NCI-H69 (cell line): Measurements from ENCODE around the gene PCK2.

ENCODE experiments used
- DNase-seq: peaks from one replicate; lab custom pipeline; 2025; lab: John Stamatoyannopoulos, UW

The PCK2 gene

GRCh38 chr14:24116128-24116814 lies 22.2 kb downstream of the PCK2 start:
- DNase-seq, result no peak

GRCh38 chr14:24117179-24117578 lies 23.1 kb downstream of the PCK2 start:
- no peak for DNase-seq

- DNase-seq, result no peak
Observed at GRCh38 chr14:24119691-24120090, 25.6 kb downstream of the PCK2 start.

GRCh38 chr14:24121210-24121609 lies 27.1 kb downstream of the PCK2 start:
- DNase-seq, result no peak

- DNase-seq, result no peak
Observed at GRCh38 chr14:24122416-24122815, 28.3 kb downstream of the PCK2 start.

GRCh38 chr14:24122898-24123297 lies 28.8 kb downstream of the PCK2 start:
- no peak for DNase-seq

- DNase-seq, result no peak
Observed at GRCh38 chr14:24123424-24124417, 29.6 kb downstream of the PCK2 start.

GRCh38 chr14:24126939-24127338 lies 32.8 kb downstream of the PCK2 start:
- no peak for DNase-seq

GRCh38 chr14:24127673-24128072 lies 33.6 kb downstream of the PCK2 start:
- DNase-seq, result no peak

- DNase-seq, result no peak
Observed at GRCh38 chr14:24129410-24129998, 35.4 kb downstream of the PCK2 start.

- no peak for DNase-seq
Observed at GRCh38 chr14:24130380-24130716, 36.2 kb downstream of the PCK2 start, which contains the start of gene FITM1. TSS of gene FITM1 (plus strand) at chr14:24130659. CDS start at chr14:24131564, 905 bp downstream.

GRCh38 chr14:24130717-24131548 lies 36.8 kb downstream of the PCK2 start:
- DNase-seq, result no peak

- no peak for DNase-seq
Observed at GRCh38 chr14:24131549-24131966, 37.4 kb downstream of the PCK2 start.

- DNase-seq, result peak; percentile 94
Observed at GRCh38 chr14:24132061-24132685, 38.1 kb downstream of the PCK2 start.

- DNase-seq, result no peak
Observed at GRCh38 chr14:24132976-24133375, 38.9 kb downstream of the PCK2 start.

- no peak for DNase-seq
Observed at GRCh38 chr14:24133735-24134134, 39.6 kb downstream of the PCK2 start.

- no peak for DNase-seq
Observed at GRCh38 chr14:24135584-24135833, 41.4 kb downstream of the PCK2 start.

GRCh38 chr14:24135834-24136683 lies 41.9 kb downstream of the PCK2 start, which contains the start of gene PSME1:
TSS of gene PSME1 (plus strand) at chr14:24136194. CDS start at chr14:24136263, 69 bp downstream.
- peak; percentile 98 for DNase-seq

GRCh38 chr14:24136684-24137528 lies 42.8 kb downstream of the PCK2 start:
- DNase-seq, result peak; percentile 13
